Measurements from ENCODE around the gene NAA38.

The NAA38 gene

GRCh38 chr17:7854851-7855659, 2.3 kb downstream of the NAA38 start, which contains the start of gene TMEM88:
TMEM88 (plus strand) TSS chr17:7855066; CDS start chr17:7855075, 9 bp downstream.
- in situ Hi-C loops (cut with MboI; ENCODE audit: low pct_unique_long_range_greater_than_20kb, low sequenced_read_pairs): no loop called here
- no peak for DNase-seq

- in situ Hi-C loops (cut with MboI; ENCODE audit: low pct_unique_long_range_greater_than_20kb, low sequenced_read_pairs): no loop called here
- no peak for DNase-seq
Measured at GRCh38 chr17:7854078-7854777, 3.1 kb downstream of the NAA38 start.

DNA sequence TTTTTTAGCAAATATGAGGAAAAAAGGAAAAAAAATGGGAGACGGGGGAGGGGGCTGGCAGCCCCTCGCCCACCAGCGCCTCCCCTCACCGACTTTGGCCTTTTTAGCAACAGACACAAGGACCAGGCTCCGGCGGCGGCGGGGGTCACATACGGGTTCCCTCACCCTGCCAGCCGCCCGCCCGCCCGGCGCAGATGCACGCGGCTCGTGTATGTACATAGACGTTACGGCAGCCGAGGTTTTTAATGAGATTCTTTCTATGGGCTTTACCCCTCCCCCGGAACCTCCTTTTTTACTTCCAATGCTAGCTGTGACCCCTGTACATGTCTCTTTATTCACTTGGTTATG, 3.7 kb downstream of the NAA38 start:
- in situ Hi-C loops (cut with MboI; ENCODE audit: low pct_unique_long_range_greater_than_20kb, low sequenced_read_pairs): no loop called here

GRCh38 chr17:7852919-7853690, 4.3 kb downstream of the NAA38 start:
- no peak for DNase-seq
- in situ Hi-C loops (cut with MboI; ENCODE audit: low pct_unique_long_range_greater_than_20kb, low sequenced_read_pairs): no loop called here

More for the DNA sequence above, 3.7 kb downstream of the NAA38 start:
- DNase-seq: no peak

GRCh38 chr17:7852262-7852670, 5.1 kb downstream of the NAA38 start:
- no peak for DNase-seq
- in situ Hi-C loops (cut with MboI; ENCODE audit: low pct_unique_long_range_greater_than_20kb, low sequenced_read_pairs): no loop called here

- in situ Hi-C loops (cut with MboI; ENCODE audit: low pct_unique_long_range_greater_than_20kb, low sequenced_read_pairs): no loop called here
- peak; percentile 89 for DNase-seq
Measured at GRCh38 chr17:7851438-7852261, 5.7 kb downstream of the NAA38 start.

- DNase-seq: no peak
- in situ Hi-C loops (cut with MboI; ENCODE audit: low pct_unique_long_range_greater_than_20kb, low sequenced_read_pairs): no loop called here
Measured at GRCh38 chr17:7850701-7851437, 6.5 kb downstream of the NAA38 start.

GRCh38 chr17:7849751-7850504, 7.4 kb downstream of the NAA38 start:
- DNase-seq: no peak

DNA sequence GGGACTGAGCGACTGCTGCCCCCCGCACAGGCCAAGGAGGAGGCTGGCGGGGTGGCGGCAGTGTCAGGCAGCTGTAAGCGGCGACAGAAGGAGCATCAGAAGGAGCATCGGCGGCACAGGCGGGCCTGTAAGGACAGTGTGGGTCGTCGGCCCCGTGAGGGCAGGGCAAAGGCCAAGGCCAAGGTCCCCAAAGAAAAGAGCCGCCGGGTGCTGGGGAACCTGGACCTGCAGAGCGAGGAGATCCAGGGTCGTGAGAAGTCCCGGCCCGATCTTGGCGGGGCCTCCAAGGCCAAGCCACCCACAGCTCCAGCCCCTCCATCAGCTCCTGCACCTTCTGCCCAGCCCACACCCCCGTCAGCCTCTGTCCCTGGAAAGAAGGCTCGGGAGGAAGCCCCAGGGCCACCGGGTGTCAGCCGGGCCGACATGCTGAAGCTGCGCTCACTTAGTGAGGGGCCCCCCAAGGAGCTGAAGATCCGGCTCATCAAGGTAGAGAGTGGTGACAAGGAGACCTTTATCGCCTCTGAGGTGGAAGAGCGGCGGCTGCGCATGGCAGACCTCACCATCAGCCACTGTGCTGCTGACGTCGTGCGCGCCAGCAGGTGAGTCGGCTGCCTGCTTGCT, 8.1 kb downstream of the NAA38 start:
- no peak for DNase-seq
- in situ Hi-C loops (cut with MboI; ENCODE audit: low pct_unique_long_range_greater_than_20kb, low sequenced_read_pairs): no loop called here

More at GRCh38 chr17:7849751-7850504, 7.4 kb downstream of the NAA38 start:
- in situ Hi-C loops (cut with MboI; ENCODE audit: low pct_unique_long_range_greater_than_20kb, low sequenced_read_pairs): no loop called here

DNA sequence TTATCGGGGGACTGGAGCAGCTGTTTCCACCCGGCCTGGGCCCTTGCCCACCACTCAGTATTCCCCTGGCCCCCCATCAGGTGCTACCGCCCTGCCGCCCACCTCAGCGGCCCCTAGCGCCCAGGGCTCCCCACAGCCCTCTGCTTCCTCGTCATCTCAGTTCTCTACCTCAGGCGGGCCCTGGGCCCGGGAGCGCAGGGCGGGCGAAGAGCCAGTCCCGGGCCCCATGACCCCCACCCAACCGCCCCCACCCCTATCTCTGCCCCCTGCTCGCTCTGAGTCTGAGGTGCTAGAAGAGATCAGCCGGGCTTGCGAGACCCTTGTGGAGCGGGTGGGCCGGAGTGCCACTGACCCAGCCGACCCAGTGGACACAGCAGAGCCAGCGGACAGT, 8.6 kb downstream of the NAA38 start:
- in situ Hi-C loops (cut with MboI; ENCODE audit: low pct_unique_long_range_greater_than_20kb, low sequenced_read_pairs): no loop called here
- no peak for DNase-seq

- in situ Hi-C loops (cut with MboI; ENCODE audit: low pct_unique_long_range_greater_than_20kb, low sequenced_read_pairs): no loop called here
- DNase-seq: no peak
Measured at GRCh38 chr17:7848131-7848579, 9.2 kb downstream of the NAA38 start.

- DNase-seq: no peak
- in situ Hi-C loops (cut with MboI; ENCODE audit: low pct_unique_long_range_greater_than_20kb, low sequenced_read_pairs): no loop called here
Measured at GRCh38 chr17:7846765-7847661, 10.3 kb downstream of the NAA38 start.

DNA sequence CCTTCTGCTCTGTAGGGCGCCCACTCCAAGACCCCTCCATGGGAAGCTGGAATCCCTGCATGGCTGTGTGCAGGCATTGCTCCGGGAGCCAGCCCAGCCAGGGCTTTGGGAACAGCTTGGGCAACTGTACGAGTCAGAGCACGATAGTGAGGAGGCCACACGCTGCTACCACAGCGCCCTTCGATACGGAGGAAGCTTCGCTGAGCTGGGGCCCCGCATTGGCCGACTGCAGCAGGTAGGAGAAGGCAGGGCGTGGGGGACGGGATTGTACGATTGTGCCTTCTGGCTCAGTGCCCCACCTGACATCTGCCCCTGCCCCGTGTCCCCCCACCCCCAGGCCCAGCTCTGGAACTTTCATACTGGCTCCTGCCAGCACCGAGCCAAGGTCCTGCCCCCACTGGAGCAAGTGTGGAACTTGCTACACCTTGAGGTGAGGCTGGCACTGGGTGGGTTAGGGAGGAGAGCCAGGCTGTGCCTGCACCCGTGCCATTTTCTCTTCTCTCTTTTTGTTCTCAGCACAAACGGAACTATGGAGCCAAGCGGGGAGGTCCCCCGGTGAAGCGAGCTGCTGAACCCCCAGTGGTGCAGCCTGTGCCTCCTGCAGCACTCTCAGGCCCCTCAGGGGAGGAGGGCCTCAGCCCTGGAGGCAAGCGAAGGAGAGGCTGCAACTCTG, 11.2 kb downstream of the NAA38 start:
- in situ Hi-C loops (cut with MboI; ENCODE audit: low pct_unique_long_range_greater_than_20kb, low sequenced_read_pairs): no loop called here
- no peak for DNase-seq

- no peak for DNase-seq
- in situ Hi-C loops (cut with MboI; ENCODE audit: low pct_unique_long_range_greater_than_20kb, low sequenced_read_pairs): no loop called here
Measured at GRCh38 chr17:7845359-7846062, 11.8 kb downstream of the NAA38 start.

All from KBM-7 (cell line).